ENCODE data around the gene CDH13.

DNA sequence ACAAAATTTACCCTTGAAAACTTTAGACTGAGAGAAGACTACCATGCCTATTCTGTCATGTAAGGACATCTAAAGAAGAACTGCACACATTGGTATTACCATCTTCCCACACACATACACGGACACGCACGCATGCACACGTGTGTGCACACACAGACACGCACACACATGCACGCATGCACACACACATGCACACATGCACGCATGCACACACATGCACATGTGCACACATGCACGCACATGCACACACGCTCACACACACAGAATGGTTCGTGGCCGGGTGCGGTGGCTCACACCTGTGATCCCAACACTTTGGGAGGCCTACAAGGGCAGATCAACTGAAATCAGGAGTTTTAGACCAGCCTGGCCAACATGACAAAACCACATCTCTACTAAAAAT is 884.1 kb downstream of the CDH13 start:
- TF ChIP-seq, protein P1, sequence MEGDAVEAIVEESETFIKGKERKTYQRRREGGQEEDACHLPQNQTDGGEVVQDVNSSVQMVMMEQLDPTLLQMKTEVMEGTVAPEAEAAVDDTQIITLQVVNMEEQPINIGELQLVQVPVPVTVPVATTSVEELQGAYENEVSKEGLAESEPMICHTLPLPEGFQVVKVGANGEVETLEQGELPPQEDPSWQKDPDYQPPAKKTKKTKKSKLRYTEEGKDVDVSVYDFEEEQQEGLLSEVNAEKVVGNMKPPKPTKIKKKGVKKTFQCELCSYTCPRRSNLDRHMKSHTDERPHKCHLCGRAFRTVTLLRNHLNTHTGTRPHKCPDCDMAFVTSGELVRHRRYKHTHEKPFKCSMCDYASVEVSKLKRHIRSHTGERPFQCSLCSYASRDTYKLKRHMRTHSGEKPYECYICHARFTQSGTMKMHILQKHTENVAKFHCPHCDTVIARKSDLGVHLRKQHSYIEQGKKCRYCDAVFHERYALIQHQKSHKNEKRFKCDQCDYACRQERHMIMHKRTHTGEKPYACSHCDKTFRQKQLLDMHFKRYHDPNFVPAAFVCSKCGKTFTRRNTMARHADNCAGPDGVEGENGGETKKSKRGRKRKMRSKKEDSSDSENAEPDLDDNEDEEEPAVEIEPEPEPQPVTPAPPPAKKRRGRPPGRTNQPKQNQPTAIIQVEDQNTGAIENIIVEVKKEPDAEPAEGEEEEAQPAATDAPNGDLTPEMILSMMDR (IDR thresholded peaks at IDR 0.05), result no peak
- TF ChIP-seq ZFX (IDR thresholded peaks at IDR 0.05; ENCODE audit: borderline replicate concordance), result no peak
